Body of pancreas (tissue), 4 donors: ENCODE results near the gene VPS39. TPM values are rescaled to one million over a fixed set of nuclear protein-coding genes. Genes with fewer than 3 reads are reported as not detected.

Source experiments
- ATAC-seq: fragments of 150-250 bp; one replicate; pipeline ENCODE4 v1.9.1; 2016
- DNase-seq, 4 donors: peaks; one replicate each; pipeline ENCODE4 v3.0.0-alpha.2; 2019
- H3K27ac ChIP-seq, 4 donors: fragments of 200-600 bp; sonication (generic); 1 replicate in 3 of 4; 2 replicates in 1 of 4; pipeline versions ENCODE4 v1.5.1 to v1.6.1; 2016 to 2019; ENCODE audit warnings: mild to moderate bottlenecking in 1 of 4, mixed read lengths in 1 of 4, moderate library complexity in 1 of 4
- H3K27me3 ChIP-seq, 2 donors: fragments of 200-600 bp; sonication (generic); one replicate each; pipeline ENCODE4 v1.6.0; 2016; ENCODE audit warnings: mild to moderate bottlenecking in 1 of 2
- H3K36me3 ChIP-seq, 2 donors: fragments of 200-600 bp; sonication (generic); replicated peaks in 1 of 2; 2 replicates each; pipeline ENCODE4 v1.5.1; 2016; ENCODE audit warnings: low read depth in 2 of 2; ENCODE audit not compliant: insufficient read depth in 1 of 2
- H3K4me1 ChIP-seq: fragments of 200-600 bp; sonication (generic); one replicate; pipeline ENCODE4 v1.6.0; 2016
- H3K4me3 ChIP-seq, 2 donors: fragments of 200-600 bp; sonication (generic); 1 replicate in 1 of 2; 2 replicates in 1 of 2; pipeline ENCODE4 v1.5.1; 2016 to 2019
- H3K9me3 ChIP-seq, 3 donors: fragments of 200-600 bp; sonication (generic); 1 replicate in 2 of 3; 2 replicates in 1 of 3; pipeline ENCODE4 v1.5.1; 2016
- POLR2A ChIP-seq, 3 donors: fragments of 450-650 bp; IDR thresholded peaks; one replicate each; pipeline ENCODE4 v1.6.1; 2016; ENCODE audit warnings: antibody characterized with exemption in 3 of 3, mild to moderate bottlenecking in 2 of 3
- WGBS, 2 donors: methylation state at CpG; one replicate each; pipeline ENCODE4 v1.1.5; 2017; 5-methylcytosine and 5-hydroxymethylcytosine counted together
- intact Hi-C: fragments of 100-400 bp; cut with DNase I; formaldehyde crosslinking; loops from one replicate; pipeline ENCODE4 v1.15.1; 2023
- total RNA-seq, 2 donors: library from RNA; depleted of rRNA; stranded (reverse); fragments of >200 nt; gene quantifications; one replicate each; pipeline ENCODE4 v1.1.0, GENCODE V29; 2016
- TF ChIP-seq, protein P1 (sequence below), 7 experiments: fragments of 450-650 bp in 4 of 7; fragments of 200-600 bp in 3 of 7; sonication (generic) in 3 of 7; IDR thresholded peaks; one replicate each; pipeline ENCODE4 v1.5.1; 2016 to 2019; ENCODE audit warnings: antibody characterized with exemption in 7 of 7

VPS39 gene, protein sequence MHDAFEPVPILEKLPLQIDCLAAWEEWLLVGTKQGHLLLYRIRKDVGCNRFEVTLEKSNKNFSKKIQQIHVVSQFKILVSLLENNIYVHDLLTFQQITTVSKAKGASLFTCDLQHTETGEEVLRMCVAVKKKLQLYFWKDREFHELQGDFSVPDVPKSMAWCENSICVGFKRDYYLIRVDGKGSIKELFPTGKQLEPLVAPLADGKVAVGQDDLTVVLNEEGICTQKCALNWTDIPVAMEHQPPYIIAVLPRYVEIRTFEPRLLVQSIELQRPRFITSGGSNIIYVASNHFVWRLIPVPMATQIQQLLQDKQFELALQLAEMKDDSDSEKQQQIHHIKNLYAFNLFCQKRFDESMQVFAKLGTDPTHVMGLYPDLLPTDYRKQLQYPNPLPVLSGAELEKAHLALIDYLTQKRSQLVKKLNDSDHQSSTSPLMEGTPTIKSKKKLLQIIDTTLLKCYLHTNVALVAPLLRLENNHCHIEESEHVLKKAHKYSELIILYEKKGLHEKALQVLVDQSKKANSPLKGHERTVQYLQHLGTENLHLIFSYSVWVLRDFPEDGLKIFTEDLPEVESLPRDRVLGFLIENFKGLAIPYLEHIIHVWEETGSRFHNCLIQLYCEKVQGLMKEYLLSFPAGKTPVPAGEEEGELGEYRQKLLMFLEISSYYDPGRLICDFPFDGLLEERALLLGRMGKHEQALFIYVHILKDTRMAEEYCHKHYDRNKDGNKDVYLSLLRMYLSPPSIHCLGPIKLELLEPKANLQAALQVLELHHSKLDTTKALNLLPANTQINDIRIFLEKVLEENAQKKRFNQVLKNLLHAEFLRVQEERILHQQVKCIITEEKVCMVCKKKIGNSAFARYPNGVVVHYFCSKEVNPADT
- total RNA-seq, result 100 to 1,000 TPM in 1 of 2 donors, 10 to 100 TPM in 1; 48.5 to 133 TPM

DNA sequence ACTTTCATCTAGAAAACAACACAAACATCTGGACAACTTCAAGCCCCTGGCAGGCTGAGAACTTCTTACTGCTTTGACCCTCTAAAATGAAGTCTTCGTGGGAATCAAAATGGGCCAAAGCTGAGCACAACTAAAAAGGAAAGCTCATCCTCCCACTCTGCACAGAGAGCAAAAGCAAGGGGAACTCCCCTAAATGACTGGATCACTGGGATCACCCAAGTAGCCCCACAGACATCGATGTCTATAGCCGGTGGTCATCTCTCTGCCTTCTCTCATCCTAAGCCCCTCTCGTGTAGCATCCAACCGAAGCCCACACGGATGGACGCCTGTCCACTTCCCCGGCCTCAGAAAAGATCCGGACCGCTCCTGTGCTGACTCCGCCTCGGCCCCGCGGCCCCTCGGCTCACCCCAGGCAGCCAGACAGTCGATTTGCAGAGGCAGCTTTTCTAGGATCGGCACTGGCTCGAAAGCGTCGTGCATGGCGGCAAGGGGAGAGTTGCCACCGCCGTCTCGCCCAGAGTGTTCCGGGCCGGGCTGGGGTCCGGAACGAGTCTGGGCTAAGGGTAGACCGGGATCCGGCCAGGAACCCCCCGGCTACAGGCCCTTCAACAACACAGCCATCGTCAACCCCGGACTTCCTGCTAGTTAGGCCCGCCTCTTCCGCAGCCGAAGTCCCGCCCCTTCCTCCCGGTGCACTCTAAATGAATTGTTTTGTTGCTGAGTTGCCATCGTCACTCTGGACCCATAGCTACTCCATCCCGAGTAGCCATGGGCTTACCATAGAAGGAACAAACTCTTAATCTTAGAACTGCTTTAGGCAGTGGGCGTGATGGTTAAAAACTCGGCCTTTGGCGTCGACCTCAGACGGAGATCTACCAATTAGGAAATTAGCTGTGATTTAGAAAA lies at the start of gene VPS39:
Gene VPS39 (minus strand): TSS at position 631 of the 906 bp plus-strand sequence. CDS start 151 bp downstream, at position 480.
- H3K27me3 ChIP-seq, result no peaks in the 10 kb centered on the region

DNA sequence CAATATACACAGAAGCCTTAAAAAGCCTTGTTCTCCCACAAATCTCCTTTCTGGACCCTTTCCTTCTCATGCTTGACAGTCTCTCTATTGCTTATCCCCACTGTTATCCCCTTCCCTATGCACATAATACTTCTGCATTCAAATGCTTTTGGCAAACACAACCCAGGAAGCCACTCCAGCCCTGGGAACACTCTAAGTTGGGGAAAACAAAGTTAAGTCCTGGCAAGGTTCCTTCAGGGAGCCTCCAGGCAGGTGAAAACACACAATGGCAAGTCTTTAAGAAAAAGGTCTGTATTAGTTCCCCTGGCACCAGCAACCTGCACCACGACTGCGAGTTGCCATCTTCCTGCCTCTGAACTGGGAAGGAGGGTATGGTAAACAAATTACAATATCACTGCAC lies 45.2 kb upstream of the VPS39 start:
- Histone ChIP-seq H3K4me1 (no peaks in the 10 kb centered on the region), H3K9me3 (no peaks in the 10 kb centered on the region), H3K27me3 (no peaks in the 10 kb centered on the region), H3K27ac (no peak overlapping the region), H3K4me3 (no peak overlapping the region), H3K36me3 (no peaks in the 10 kb centered on the region)
- no peak for TF ChIP-seq POLR2A (IDR thresholded peaks at IDR 0.05)
- TF ChIP-seq, protein P1, sequence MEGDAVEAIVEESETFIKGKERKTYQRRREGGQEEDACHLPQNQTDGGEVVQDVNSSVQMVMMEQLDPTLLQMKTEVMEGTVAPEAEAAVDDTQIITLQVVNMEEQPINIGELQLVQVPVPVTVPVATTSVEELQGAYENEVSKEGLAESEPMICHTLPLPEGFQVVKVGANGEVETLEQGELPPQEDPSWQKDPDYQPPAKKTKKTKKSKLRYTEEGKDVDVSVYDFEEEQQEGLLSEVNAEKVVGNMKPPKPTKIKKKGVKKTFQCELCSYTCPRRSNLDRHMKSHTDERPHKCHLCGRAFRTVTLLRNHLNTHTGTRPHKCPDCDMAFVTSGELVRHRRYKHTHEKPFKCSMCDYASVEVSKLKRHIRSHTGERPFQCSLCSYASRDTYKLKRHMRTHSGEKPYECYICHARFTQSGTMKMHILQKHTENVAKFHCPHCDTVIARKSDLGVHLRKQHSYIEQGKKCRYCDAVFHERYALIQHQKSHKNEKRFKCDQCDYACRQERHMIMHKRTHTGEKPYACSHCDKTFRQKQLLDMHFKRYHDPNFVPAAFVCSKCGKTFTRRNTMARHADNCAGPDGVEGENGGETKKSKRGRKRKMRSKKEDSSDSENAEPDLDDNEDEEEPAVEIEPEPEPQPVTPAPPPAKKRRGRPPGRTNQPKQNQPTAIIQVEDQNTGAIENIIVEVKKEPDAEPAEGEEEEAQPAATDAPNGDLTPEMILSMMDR (IDR thresholded peaks at IDR 0.05), result no peak
- intact Hi-C loops, result no loop called here
- WGBS, 2 donors, result 94 to 98% methylated on average over 2 of the region's 2 CpGs
- ATAC-seq, result no peak
- DNase-seq, result no peak

More for the DNA sequence above, at the start of gene VPS39:
- peak within 1 kb of the TSS; percentile 43 to 75 for H3K4me3 ChIP-seq
- H3K9me3 ChIP-seq, result no peaks in the 10 kb centered on the region
- DNase-seq, result peak; percentile 82 to 88 (median 84)
- TF ChIP-seq, protein P1 (IDR thresholded peaks at IDR 0.05), result no peak
- peak; percentile 23 to 79 (median 76) for TF ChIP-seq POLR2A (IDR thresholded peaks at IDR 0.05)
- H3K36me3 ChIP-seq, result peaks cover 0 to 13% of the 10 kb centered on the region in 2 donors
- WGBS, 2 donors, result 1 to 4% methylated on average over 21 to 45 of the region's 45 CpGs
- peak; percentile 96 for ATAC-seq
- peak within 1 kb of the TSS; percentile 18 to 75 (median 58) for H3K27ac ChIP-seq
- H3K4me1 ChIP-seq, result peaks cover 19% of the 10 kb centered on the region
- intact Hi-C loops, result no loop called here

DNA sequence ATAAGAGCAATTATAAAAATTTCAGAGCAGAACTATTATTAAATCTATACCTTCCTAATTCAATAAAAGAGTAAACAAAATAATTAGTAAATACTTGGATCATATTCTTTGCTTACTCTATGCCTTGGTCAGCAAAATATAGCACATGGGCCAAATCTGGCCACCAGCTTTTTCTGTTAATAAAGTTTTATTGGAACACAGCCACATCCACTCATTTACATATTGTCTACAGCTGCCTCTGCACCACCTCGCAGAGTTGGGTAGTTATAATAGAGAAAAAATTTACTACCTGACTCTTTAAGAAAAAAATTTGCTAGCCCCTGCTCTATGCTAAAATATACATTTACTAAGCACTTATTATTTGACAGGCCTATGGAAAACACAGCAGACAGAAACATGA lies 32.7 kb upstream of the VPS39 start:
- DNase-seq (no peak), ATAC-seq (no peak)
- Histone ChIP-seq H3K4me3 (no peak overlapping the region), H3K4me1 (no peaks in the 10 kb centered on the region), H3K36me3 (peaks cover 0 to 7% of the 10 kb centered on the region in 2 donors), H3K27me3 (no peaks in the 10 kb centered on the region), H3K9me3 (no peaks in the 10 kb centered on the region), H3K27ac (no peak overlapping the region)
- WGBS, 2 donors, result 100% methylated on average over 1 of the region's 1 CpG
- intact Hi-C loops, result no loop called here
- TF ChIP-seq, protein P1 (IDR thresholded peaks at IDR 0.05), result no peak
- no peak for TF ChIP-seq POLR2A (IDR thresholded peaks at IDR 0.05)

DNA sequence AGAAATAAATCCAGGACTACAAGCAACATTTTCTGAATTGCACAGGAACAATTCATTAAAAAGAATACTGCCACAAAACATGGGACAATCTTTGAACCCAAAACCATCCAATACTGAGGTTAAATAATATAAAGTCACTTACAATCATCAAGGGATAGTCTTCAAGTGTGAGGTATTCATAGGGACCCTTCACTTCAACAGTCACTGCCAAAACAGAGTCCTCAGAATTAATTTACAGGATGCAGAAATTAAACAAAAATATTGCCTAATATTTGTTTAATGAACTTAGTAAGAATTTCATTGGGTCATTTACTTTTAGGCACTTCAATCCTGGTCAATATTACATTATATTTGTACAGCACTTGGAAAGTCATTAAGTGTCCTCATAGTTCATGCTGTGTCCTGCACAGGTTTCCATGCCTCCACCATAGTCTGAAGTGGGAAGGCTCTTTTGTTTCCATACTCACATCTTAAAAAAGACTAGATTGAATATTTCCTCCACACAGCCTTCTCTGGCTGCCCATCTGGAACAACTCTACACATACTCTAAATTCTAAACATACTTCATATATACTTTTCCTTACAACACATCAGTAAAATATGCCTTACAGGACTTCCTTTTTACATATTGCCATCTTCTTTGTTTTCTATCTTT lies 31.6 kb upstream of the VPS39 start:
- intact Hi-C loops, result no loop called here
- no peak for TF ChIP-seq POLR2A (IDR thresholded peaks at IDR 0.05)
- TF ChIP-seq, protein P1 (IDR thresholded peaks at IDR 0.05), result no peak
- DNase-seq (no peak), ATAC-seq (no peak)
- H3K4me1 ChIP-seq, result no peaks in the 10 kb centered on the region
- no peak overlapping the region for H3K4me3 ChIP-seq
- peaks cover 0 to 7% of the 10 kb centered on the region in 2 donors for H3K36me3 ChIP-seq
- no peak overlapping the region for H3K27ac ChIP-seq
- no peaks in the 10 kb centered on the region for H3K27me3 ChIP-seq
- H3K9me3 ChIP-seq, result no peaks in the 10 kb centered on the region
